ENCODE results near the gene CDC25B. TPM values are rescaled to one million over a fixed set of nuclear protein-coding genes. Genes with fewer than 3 reads are reported as not detected.

CDC25B gene
- total and polyA plus RNA-seq, 2 of the 13 experiments (the other 11 are each of a cell fraction or from before 2014, with no cell fraction given), result 14.5 to 19.4 TPM

GRCh38 chr20:3811467-3812258 is 15.6 kb downstream of the CDC25B start (continued):
- TF ChIP-seq ZNF747 (CRISPR knock-in tag; IDR thresholded peaks at IDR 0.05; ENCODE audit: borderline replicate concordance) (peak; percentile 91; the same call in 1 of the 2 replicates), NCOA5 (CRISPR knock-in tag; IDR thresholded peaks at IDR 0.05) (no peak), SYNCRIP (IDR thresholded peaks at IDR 0.05; ENCODE audit: insufficient read depth, low read depth, low read length) (no peak), ARID5B (CRISPR knock-in tag; IDR thresholded peaks at IDR 0.05) (peak; percentile 97), ZNF121 (CRISPR knock-in tag; IDR thresholded peaks at IDR 0.05) (peak; percentile 75), ZNF569 (CRISPR knock-in tag; IDR thresholded peaks at IDR 0.05; ENCODE audit: borderline replicate concordance) (no peak), HMG20A (CRISPR knock-in tag; IDR thresholded peaks at IDR 0.05; ENCODE audit: borderline replicate concordance) (peak; percentile 82; the same call in 1 of the 2 replicates), ZSCAN20 (CRISPR knock-in tag; IDR thresholded peaks at IDR 0.05; ENCODE audit: borderline replicate concordance) (0 out of 2 replicates have a peak, but pooled peaks have one; percentile 79), NKX3-1 (CRISPR knock-in tag; IDR thresholded peaks at IDR 0.05) (peak; percentile 98), ETS1 (CRISPR knock-in tag; IDR thresholded peaks at IDR 0.05) (peak; percentile 83; the same call in 1 of the 2 replicates), ZNF639 (CRISPR knock-in tag; conservative IDR thresholded peaks at IDR 0.05) (peak; percentile 91), ZNF432 (CRISPR knock-in tag; IDR thresholded peaks at IDR 0.05; ENCODE audit: borderline replicate concordance) (no peak), FOSL1 (CRISPR knock-in tag; IDR thresholded peaks at IDR 0.05; ENCODE audit: borderline replicate concordance) (peak; percentile 95), ZNF557 (CRISPR knock-in tag; IDR thresholded peaks at IDR 0.05) (no peak; the same call in 1 of the 2 replicates), ZNF891 (CRISPR knock-in tag; IDR thresholded peaks at IDR 0.05) (peak; percentile 94; the same call in 1 of the 2 replicates), ZNF782 (CRISPR knock-in tag; IDR thresholded peaks at IDR 0.05; ENCODE audit: borderline replicate concordance) (no peak), NRL (CRISPR knock-in tag; IDR thresholded peaks at IDR 0.05; ENCODE audit: borderline replicate concordance) (peak; percentile 99), ZNF883 (CRISPR knock-in tag; IDR thresholded peaks at IDR 0.05; ENCODE audit: not compliant biosample characterization) (peak; percentile 94), ZNF337 (CRISPR knock-in tag; IDR thresholded peaks at IDR 0.05; ENCODE audit: borderline replicate concordance, low read depth) (peak; percentile 98), NR0B2 (CRISPR knock-in tag; IDR thresholded peaks at IDR 0.05) (peak; percentile 92), MAF1 (CRISPR knock-in tag; IDR thresholded peaks at IDR 0.05; ENCODE audit: borderline replicate concordance) (peak; percentile 89; the same call in 1 of the 2 replicates), MBNL3 (CRISPR knock-in tag; conservative IDR thresholded peaks at IDR 0.05) (no peak)

All from HepG2 (cell line).